ENCODE data around the gene KLHDC3. TPM values are rescaled to one million over a fixed set of nuclear protein-coding genes. Genes with fewer than 3 reads are reported as not detected.

Gene KLHDC3
- total and polyA plus RNA-seq, 8 donors: 19.7 to 48.8 (median 29.9) TPM

- Histone ChIP-seq H3K9me3 (no peaks in the 10 kb centered on the region), H3K4me1 (no peaks in the 10 kb centered on the region), H3K36me3 (no peaks in the 10 kb centered on the region), H3K27ac (no peak overlapping the region), H3K4me3 (no peak overlapping the region), H3K27me3 (no peaks in the 10 kb centered on the region)
- no peak for TF ChIP-seq CTCF (IDR thresholded peaks at IDR 0.05)
- ATAC-seq (no peak), DNase-seq (no peak), FAIRE-seq (no peak)
- 96 to 97% methylated on average over 8 of the region's 8 CpGs for WGBS, 2 donors
- intact Hi-C loops (cut with DNase I): no loop called here
Observed at GRCh38 chr6:43001843-43002242, 12.2 kb upstream of the KLHDC3 start.

- Histone ChIP-seq H3K4me3 (no peak overlapping the region), H3K9me3 (no peaks in the 10 kb centered on the region), H3K27ac (no peak overlapping the region), H3K36me3 (peaks cover 0 to 24% (median 7%) of the 10 kb centered on the region in 3 donors), H3K4me1 (no peaks in the 10 kb centered on the region), H3K27me3 (no peaks in the 10 kb centered on the region)
- 83 to 90% methylated on average over 5 of the region's 5 CpGs for WGBS, 2 donors
- FAIRE-seq (no peak), DNase-seq (no peak), ATAC-seq (no peak)
- no peak for TF ChIP-seq CTCF (IDR thresholded peaks at IDR 0.05)
- intact Hi-C loops (cut with DNase I): no loop called here
Observed at GRCh38 chr6:43005844-43006243, 8.2 kb upstream of the KLHDC3 start.

- Histone ChIP-seq H3K27ac (no peak overlapping the region), H3K4me1 (no peaks in the 10 kb centered on the region), H3K4me3 (no peak overlapping the region), H3K27me3 (no peaks in the 10 kb centered on the region), H3K36me3 (peaks cover 0 to 28% (median 7%) of the 10 kb centered on the region in 3 donors), H3K9me3 (no peaks in the 10 kb centered on the region)
- intact Hi-C loops (cut with DNase I): no loop called here
- TF ChIP-seq CTCF (IDR thresholded peaks at IDR 0.05): no peak
- FAIRE-seq (no peak), ATAC-seq (no peak), DNase-seq (no peak)
- 94 to 96% methylated on average over 11 of the region's 11 CpGs for WGBS, 2 donors
Observed at GRCh38 chr6:43006251-43006650, 7.8 kb upstream of the KLHDC3 start.

GRCh38 chr6:43007126-43007525, 6.9 kb upstream of the KLHDC3 start:
- H3K27ac ChIP-seq: no peak overlapping the region
- peaks cover 0 to 32% (median 7%) of the 10 kb centered on the region in 3 donors for H3K36me3 ChIP-seq
- H3K4me1 ChIP-seq: no peaks in the 10 kb centered on the region
- 91% methylated on average over 9 of the region's 9 CpGs for WGBS, 2 donors
- no peak for ATAC-seq
- no peak for FAIRE-seq
- no peak for TF ChIP-seq CTCF (IDR thresholded peaks at IDR 0.05)
- intact Hi-C loops (cut with DNase I): no loop called here
- H3K4me3 ChIP-seq: no peak overlapping the region
- no peak for DNase-seq
- no peaks in the 10 kb centered on the region for H3K27me3 ChIP-seq
- H3K9me3 ChIP-seq: no peaks in the 10 kb centered on the region

GRCh38 chr6:43009124-43009523, 4.9 kb upstream of the KLHDC3 start:
- 67% methylated on average over 6 of the region's 6 CpGs for WGBS, 2 donors
- Histone ChIP-seq H3K4me1 (peaks cover 0 to 4% (median 4%) of the 10 kb centered on the region in 3 donors), H3K9me3 (no peaks in the 10 kb centered on the region), H3K27ac (no peak overlapping the region), H3K27me3 (no peaks in the 10 kb centered on the region), H3K36me3 (peaks cover 0 to 32% (median 7%) of the 10 kb centered on the region in 3 donors), H3K4me3 (no peak overlapping the region)
- FAIRE-seq: no peak
- DNase-seq: peak in 1 of 6 donors; percentile 42
- no peak for ATAC-seq
- intact Hi-C loops (cut with DNase I): no loop called here
- no peak for TF ChIP-seq CTCF (IDR thresholded peaks at IDR 0.05)
